CD14-positive monocyte (primary cell): ENCODE results near the gene SKIC8. TPM values are rescaled to one million over a fixed set of nuclear protein-coding genes. Genes with fewer than 3 reads are reported as not detected.

ENCODE experiments used
- DNase-seq, 3 donors: peaks; one replicate each; pipeline ENCODE4 v3.0.0-alpha.2; 2011 to 2022
- H2AFZ ChIP-seq: 2 replicates; pipeline ENCODE4 v1.6.0; 2012; ENCODE audit warnings: mild to moderate bottlenecking, low read depth, low read length, inconsistent platforms; ENCODE audit not compliant: insufficient read depth, poor library complexity, severe bottlenecking
- H3K27ac ChIP-seq, 2 donors: 1 replicate in 1 of 2; 2 replicates in 1 of 2; pipeline ENCODE4 v1.5.1; 2012 to 2013; ENCODE audit warnings: low read length in 2 of 2, control low read depth in 1 of 2, inconsistent platforms in 1 of 2, low read depth in 1 of 2, mild to moderate bottlenecking in 1 of 2
- H3K27me3 ChIP-seq, 2 donors: one replicate each; pipeline versions ENCODE4 v1.6.0 to v1.6.1; 2011 to 2013; ENCODE audit warnings: low read length in 2 of 2; ENCODE audit not compliant: control insufficient read depth in 2 of 2, insufficient read depth in 2 of 2
- H3K36me3 ChIP-seq, 2 donors: replicated peaks in 1 of 2; 1 replicate in 1 of 2; 2 replicates in 1 of 2; pipeline versions ENCODE4 v1.5.1 to v1.6.1; 2012 to 2013; ENCODE audit warnings: low read length in 2 of 2, control low read depth in 1 of 2, inconsistent platforms in 1 of 2, mild to moderate bottlenecking in 1 of 2; ENCODE audit not compliant: insufficient read depth in 2 of 2, control insufficient read depth in 1 of 2
- H3K4me1 ChIP-seq, 2 donors: 1 replicate in 1 of 2; 2 replicates in 1 of 2; pipeline versions ENCODE4 v1.5.1 to v1.6.1; 2012 to 2013; ENCODE audit warnings: low read length in 2 of 2, control low read depth in 1 of 2, inconsistent platforms in 1 of 2, mild to moderate bottlenecking in 1 of 2, moderate library complexity in 1 of 2; ENCODE audit not compliant: insufficient read depth in 2 of 2, control insufficient read depth in 1 of 2
- H3K4me2 ChIP-seq: replicated peaks from 2 replicates; pipeline ENCODE3; 2012; ENCODE audit warnings: low read length, moderate library complexity, mild to moderate bottlenecking; ENCODE audit not compliant: poor library complexity, severe bottlenecking; ENCODE audit errors: extremely low read depth
- H3K4me3 ChIP-seq, 3 experiments: fragments of 200-600 bp in 1 of 3; sonication (generic) in 1 of 3; replicated peaks in 1 of 3; 1 replicate in 2 of 3; 2 replicates in 1 of 3; pipeline ENCODE4 v1.5.1; 2011 to 2013; ENCODE audit warnings: low read length in 3 of 3, mild to moderate bottlenecking in 3 of 3, control low read depth in 2 of 3, low read depth in 2 of 3, inconsistent platforms in 1 of 3, moderate library complexity in 1 of 3
- H3K79me2 ChIP-seq: 2 replicates; pipeline ENCODE4 v1.6.0; 2012; ENCODE audit warnings: mild to moderate bottlenecking, control low read depth, inconsistent platforms, low read length, moderate library complexity; ENCODE audit not compliant: insufficient read depth
- H3K9ac ChIP-seq: 2 replicates; pipeline ENCODE4 v1.6.0; 2017; ENCODE audit warnings: low read length, mild to moderate bottlenecking; ENCODE audit not compliant: insufficient read depth, poor library complexity, severe bottlenecking
- H3K9me3 ChIP-seq, 2 donors: replicated peaks in 1 of 2; 1 replicate in 1 of 2; 2 replicates in 1 of 2; pipeline versions ENCODE4 v1.5.1 to v1.6.1; 2012 to 2013; ENCODE audit warnings: low read length in 2 of 2, control low read depth in 1 of 2; ENCODE audit not compliant: control insufficient read depth in 1 of 2, insufficient read depth in 1 of 2
- H4K20me1 ChIP-seq: 2 replicates; pipeline ENCODE4 v1.6.0; 2012; ENCODE audit warnings: mild to moderate bottlenecking, low read length, control low read depth, moderate library complexity; ENCODE audit not compliant: insufficient read depth
- H3K27ac Mint-ChIP-seq, 7 donors: one replicate each; pipeline ENCODE4 v1.8.0; 2020; ENCODE audit warnings: mild to moderate bottlenecking in 7 of 7, mixed read lengths in 7 of 7, moderate library complexity in 6 of 7, inconsistent platforms in 2 of 7
- H3K27me3 Mint-ChIP-seq, 3 donors: one replicate each; pipeline ENCODE4 v1.8.0; 2021 to 2022; ENCODE audit warnings: low read depth in 3 of 3, mild to moderate bottlenecking in 3 of 3, mixed read lengths in 3 of 3, moderate library complexity in 3 of 3, inconsistent platforms in 1 of 3
- H3K36me3 Mint-ChIP-seq, 2 donors: one replicate each; pipeline ENCODE4 v1.8.0; 2020; ENCODE audit warnings: mixed read lengths in 2 of 2, inconsistent platforms in 1 of 2, mild to moderate bottlenecking in 1 of 2
- H3K4me1 Mint-ChIP-seq: one replicate; pipeline ENCODE4 v1.8.0; 2020; ENCODE audit warnings: mild to moderate bottlenecking, mixed read lengths
- H3K4me3 Mint-ChIP-seq, 2 donors: one replicate each; pipeline ENCODE4 v1.8.0; 2020; ENCODE audit warnings: mild to moderate bottlenecking in 2 of 2, mixed read lengths in 2 of 2, moderate library complexity in 1 of 2
- H3K9me3 Mint-ChIP-seq, 7 donors: one replicate each; pipeline ENCODE4 v1.8.0; 2020 to 2022; ENCODE audit warnings: mixed read lengths in 7 of 7, mild to moderate bottlenecking in 6 of 7, moderate library complexity in 6 of 7, inconsistent platforms in 2 of 7
- CTCF ChIP-seq: fragments of 200-600 bp; IDR thresholded peaks from one replicate; pipeline ENCODE4 v1.8.0; 2022; ENCODE audit warnings: antibody characterized with exemption, mild to moderate bottlenecking
- WGBS: methylation state at CpG from one replicate; pipeline ENCODE4 v1.1.5; 2013; ENCODE audit warnings: missing lambda C conversion rate; ENCODE audit not compliant: insufficient coverage; 5-methylcytosine and 5-hydroxymethylcytosine counted together
- intact Hi-C, 2 donors: fragments of 100-400 bp; cut with micrococcal nuclease; formaldehyde crosslinking; loops; one replicate each; pipeline versions ENCODE4 v1.15.0 to v1.15.1; 2023
- polyA plus RNA-seq, 3 donors: library from polyadenylated mRNA; depleted of rRNA in 1 of 3; unstranded in 2 of 3; stranded (reverse) in 1 of 3; fragments of 300-500 nt in 2 of 3; fragments of >200 nt in 1 of 3; fragmentation: Illumina TruSeq in 2 of 3; gene quantifications; 1 replicate in 2 of 3; 2 replicates in 1 of 3; pipeline ENCODE4 v1.2.3, GENCODE V29; 2012 to 2021

Gene SKIC8
- polyA plus RNA-seq, 3 donors, result 59.8 to 123 (median 88.0) TPM

GRCh38 chr15:78292219-78292618 is 7.2 kb downstream of the SKIC8 start:
- Histone ChIP-seq H3K4me1 (no peaks in the 10 kb centered on the region), H3K27me3 (no peaks in the 10 kb centered on the region), H3K79me2 (peaks cover 20% of the 10 kb centered on the region), H4K20me1 (no peaks in the 10 kb centered on the region), H3K36me3 (peaks cover 49 to 77% of the 10 kb centered on the region in 2 donors), H3K4me2 (no peak overlapping the region), H2AFZ (no peak overlapping the region), H3K9ac (no peak overlapping the region), H3K27ac (no peak overlapping the region), H3K9me3 (no peaks in the 10 kb centered on the region), H3K4me3 (no peak overlapping the region)
- no peak for DNase-seq
- TF ChIP-seq CTCF, result no peak
- no peaks in the 10 kb centered on the region for H3K27me3 Mint-ChIP-seq
- no peak overlapping the region for H3K4me3 Mint-ChIP-seq
- H3K27ac Mint-ChIP-seq, result no peak overlapping the region
- intact Hi-C loops, result no loop called here
- H3K36me3 Mint-ChIP-seq, result peaks cover 54 to 59% of the 10 kb centered on the region in 2 donors
- WGBS, result 100% methylated on average over 1 of the region's 1 CpG
- no peaks in the 10 kb centered on the region for H3K9me3 Mint-ChIP-seq
- H3K4me1 Mint-ChIP-seq, result peaks cover 3% of the 10 kb centered on the region

- Mint-ChIP-seq H3K4me3 (no peak overlapping the region), H3K27ac (peak overlapping the region in 1 of 7 donors; percentile 50), H3K4me1 (peaks cover 3% of the 10 kb centered on the region), H3K36me3 (peaks cover 59 to 63% of the 10 kb centered on the region in 2 donors), H3K9me3 (no peaks in the 10 kb centered on the region), H3K27me3 (no peaks in the 10 kb centered on the region)
- no peak overlapping the region for H3K4me3 ChIP-seq
- H3K27me3 ChIP-seq, result no peaks in the 10 kb centered on the region
- intact Hi-C loops, result no loop called here
- no peaks in the 10 kb centered on the region for H3K9me3 ChIP-seq
- H3K4me1 ChIP-seq, result no peaks in the 10 kb centered on the region
- H3K27ac ChIP-seq, result no peak overlapping the region
- peaks cover 54 to 83% of the 10 kb centered on the region in 2 donors for H3K36me3 ChIP-seq
- H3K4me2 ChIP-seq, result no peak overlapping the region
- H3K9ac ChIP-seq, result no peak overlapping the region
- peaks cover 15% of the 10 kb centered on the region for H3K79me2 ChIP-seq
- no peaks in the 10 kb centered on the region for H4K20me1 ChIP-seq
- no peak for TF ChIP-seq CTCF
- no peak for DNase-seq
- WGBS, result 100% methylated on average over 2 of the region's 2 CpGs
- no peak overlapping the region for H2AFZ ChIP-seq
These were observed 7.7 kb downstream of the SKIC8 start for GRCh38 chr15:78291698-78292097.
